NAMALWA (cell line): ENCODE measurements around the gene YARS2.
A peak's percentile ranks its signal among the peaks of the same experiment; 100 is the strongest.
"Not testable (repeated sequence)": the region's sequence is repeated elsewhere in the genome, so short reads cannot be mapped to it uniquely, and the experiment has no call there.

ENCODE experiments used
- DNase-seq: peaks from one replicate; pipeline ENCODE4 v3.0.0-alpha.2; 2015; ENCODE audit warnings: low spot score

The YARS2 gene

DNA sequence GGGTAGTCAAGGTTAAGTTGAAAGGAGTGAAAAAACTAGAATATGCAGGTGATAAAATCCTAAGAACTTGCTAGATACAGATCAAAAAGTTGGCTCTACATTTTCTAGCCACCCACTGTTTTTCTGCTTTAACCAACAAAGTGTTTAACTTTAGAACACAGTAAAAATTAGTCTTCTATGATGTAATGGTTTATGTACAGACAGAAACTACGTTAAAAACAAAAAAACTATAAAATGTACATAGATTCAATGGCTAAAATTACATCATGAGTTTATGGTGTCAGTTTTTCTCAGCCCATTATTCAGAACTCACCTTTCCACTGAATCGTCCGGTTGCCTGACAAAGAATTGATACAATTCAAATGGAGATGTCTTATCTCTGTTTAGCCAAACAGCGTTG lies 2.1 kb downstream of the YARS2 start:
- no peak for DNase-seq

DNA sequence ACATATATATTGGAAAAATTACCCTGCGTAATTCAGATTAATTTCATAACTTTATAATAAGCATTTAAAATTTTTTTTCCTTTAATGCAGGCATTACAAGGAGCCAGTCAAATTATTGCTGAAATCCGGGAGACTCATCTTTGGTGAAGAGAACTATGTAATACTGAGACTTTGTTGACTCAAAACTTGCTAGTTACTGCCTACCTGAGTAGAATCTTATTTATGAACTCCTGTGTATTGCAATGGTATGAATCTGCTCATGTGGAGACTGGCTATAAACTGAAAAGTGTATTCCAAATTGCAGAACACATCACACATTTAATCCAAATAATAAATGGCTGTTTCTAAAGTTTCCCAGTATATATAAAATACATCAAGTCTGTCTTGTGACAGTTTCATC lies 12.4 kb downstream of the YARS2 start:
- no peak for DNase-seq

DNA sequence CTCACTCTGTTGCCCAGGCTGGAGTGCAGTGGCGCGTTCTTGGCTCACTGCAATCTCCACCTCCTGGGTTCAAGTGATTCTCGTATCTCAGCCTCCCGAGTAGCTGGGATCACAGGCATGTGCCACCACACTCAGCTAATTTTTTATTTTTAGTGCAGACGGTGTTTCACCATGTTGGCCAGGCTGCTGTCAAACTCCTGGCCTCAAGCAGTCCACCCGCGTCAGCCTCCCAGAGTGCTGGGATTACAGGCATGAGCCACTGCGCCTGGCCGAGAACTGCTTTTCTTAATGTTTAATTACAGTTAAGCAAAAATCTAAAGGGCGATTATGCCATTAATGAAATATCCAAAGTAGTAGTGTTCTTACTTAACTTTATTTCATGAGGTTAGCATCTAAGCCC lies 13.6 kb downstream of the YARS2 start:
- DNase-seq = no peak

- no peak for DNase-seq
These were observed 16.4 kb downstream of the YARS2 start for GRCh38 chr12:32739279-32739678.

- DNase-seq = no peak
These were observed 18.0 kb downstream of the YARS2 start for GRCh38 chr12:32737715-32738114.

GRCh38 chr12:32736445-32736844 lies 19.3 kb downstream of the YARS2 start:
- DNase-seq = no peak

DNA sequence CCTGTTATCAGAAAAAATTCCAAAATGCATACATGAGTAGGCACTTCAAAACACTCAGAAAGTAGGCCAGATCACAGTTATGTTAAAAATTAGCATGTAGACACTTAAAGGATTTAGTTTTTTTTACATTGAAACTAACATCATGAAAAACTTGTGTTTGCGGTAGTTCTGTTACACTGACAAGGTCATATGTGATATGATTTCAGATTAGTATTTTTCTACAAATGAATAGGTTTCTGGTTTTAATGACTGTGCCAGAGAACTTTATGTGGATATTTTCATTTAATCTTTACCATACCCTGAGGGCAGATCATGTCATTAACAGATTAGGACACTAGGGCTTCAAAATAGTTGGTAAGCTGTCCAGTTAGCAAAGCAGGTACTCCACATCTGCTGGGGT lies 20.7 kb downstream of the YARS2 start:
- peak; percentile 19 for DNase-seq

- peak; percentile 14 for DNase-seq
These were observed 28.5 kb downstream of the YARS2 start for GRCh38 chr12:32727237-32727636.

DNA sequence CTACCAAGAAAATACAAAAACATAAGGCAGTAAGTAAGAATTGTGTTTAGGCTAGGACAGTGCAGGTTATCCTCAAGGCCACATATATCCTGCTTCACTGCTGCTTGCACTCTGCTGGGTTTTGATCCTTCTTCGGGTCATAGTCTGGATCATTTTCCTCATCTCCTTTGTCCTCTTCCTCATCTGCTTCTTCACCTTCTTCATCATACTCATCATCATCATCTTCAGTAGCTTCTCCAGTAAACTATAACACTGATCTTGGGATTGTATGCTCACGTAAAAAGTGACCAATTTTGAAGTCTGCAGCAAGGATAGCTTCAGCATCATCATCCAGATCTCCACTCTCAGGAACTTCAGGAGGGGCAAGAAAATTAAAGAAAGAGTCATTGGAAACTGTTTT lies 29.4 kb downstream of the YARS2 start:
- DNase-seq = no peak

GRCh38 chr12:32725308-32725707 lies 30.4 kb downstream of the YARS2 start:
- DNase-seq = not testable (repeated sequence)

DNA sequence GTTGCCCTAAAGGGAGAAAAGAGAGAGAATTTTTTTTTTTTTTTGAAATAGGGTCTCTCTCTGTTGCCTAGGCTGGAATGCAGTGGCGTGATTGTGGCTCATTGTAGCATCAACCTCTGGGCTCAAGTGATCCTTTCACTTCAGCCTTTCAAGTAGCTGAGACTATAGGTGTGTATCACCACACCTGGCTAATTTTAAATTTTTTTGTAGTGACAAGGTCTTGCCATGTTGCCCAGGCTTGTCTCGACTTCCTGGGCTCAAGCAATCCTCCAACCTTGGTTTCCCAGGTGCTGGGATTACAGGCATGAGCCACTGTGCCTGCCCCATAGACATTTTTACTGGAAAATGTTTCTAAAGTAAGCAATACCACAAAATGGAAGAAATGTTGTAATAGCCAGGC lies 36.8 kb downstream of the YARS2 start:
- DNase-seq = no peak

DNA sequence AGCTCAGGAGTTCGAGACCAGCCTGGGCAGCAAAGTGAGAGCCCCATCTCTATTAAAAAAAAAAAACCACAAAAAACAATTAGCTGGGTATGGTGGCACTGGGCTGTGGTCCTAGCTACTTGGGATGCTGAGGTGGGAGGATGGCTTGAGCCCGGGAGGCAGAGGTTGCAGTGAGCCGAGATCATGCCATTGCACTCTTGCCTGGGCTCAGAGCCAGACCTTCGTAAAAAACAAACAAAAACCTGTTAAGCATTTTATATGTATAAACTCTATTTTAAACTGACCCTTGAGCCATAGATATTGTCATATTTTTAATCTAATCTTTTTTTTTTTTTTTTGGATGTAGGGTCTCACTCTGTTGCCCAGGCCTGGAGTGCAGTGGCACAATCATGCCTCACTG lies 40.9 kb downstream of the YARS2 start:
- no peak for DNase-seq

- no peak for DNase-seq
These were observed 46.8 kb downstream of the YARS2 start for GRCh38 chr12:32708926-32709325.

- no peak for DNase-seq
These were observed 49.2 kb downstream of the YARS2 start for GRCh38 chr12:32706335-32707024.

DNA sequence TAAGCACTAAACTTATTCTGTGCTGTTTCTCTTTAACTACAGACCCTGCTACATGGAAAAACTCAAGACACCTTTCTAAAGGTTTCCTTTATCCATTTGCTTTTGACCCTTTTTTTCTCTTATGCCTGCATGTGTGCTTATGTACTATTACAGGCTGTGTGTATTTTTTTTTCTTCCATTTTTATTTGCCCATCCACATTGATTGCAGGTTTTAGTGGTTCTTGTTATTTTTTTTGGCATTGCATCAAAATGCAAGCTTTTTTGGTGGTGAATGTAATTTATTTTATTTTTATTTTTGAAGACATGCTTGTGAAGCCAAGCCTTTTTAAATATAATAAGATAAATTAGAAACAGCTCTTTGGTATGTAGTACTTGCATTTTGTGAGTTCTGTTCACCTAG lies 49.9 kb downstream of the YARS2 start:
- no peak for DNase-seq

DNA sequence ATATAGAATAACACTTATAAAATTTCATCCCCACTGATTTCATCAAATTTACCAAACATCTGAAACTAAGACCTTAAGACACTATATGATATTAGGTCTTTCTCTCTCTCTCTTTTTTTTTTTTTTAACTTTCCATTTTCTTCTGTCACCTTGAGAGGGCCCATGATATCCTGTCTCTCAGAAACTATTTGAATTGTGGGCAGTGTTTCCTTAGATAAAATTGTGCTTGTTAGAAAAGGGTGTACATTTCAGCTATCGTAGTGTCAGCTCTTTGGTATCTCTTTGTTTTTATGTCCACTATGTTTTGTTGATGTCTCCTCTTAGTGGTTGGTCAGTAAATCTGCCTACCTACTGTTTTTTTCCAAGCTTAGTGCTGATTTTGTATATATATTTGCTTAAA lies 52.8 kb downstream of the YARS2 start:
- no peak for DNase-seq

DNA sequence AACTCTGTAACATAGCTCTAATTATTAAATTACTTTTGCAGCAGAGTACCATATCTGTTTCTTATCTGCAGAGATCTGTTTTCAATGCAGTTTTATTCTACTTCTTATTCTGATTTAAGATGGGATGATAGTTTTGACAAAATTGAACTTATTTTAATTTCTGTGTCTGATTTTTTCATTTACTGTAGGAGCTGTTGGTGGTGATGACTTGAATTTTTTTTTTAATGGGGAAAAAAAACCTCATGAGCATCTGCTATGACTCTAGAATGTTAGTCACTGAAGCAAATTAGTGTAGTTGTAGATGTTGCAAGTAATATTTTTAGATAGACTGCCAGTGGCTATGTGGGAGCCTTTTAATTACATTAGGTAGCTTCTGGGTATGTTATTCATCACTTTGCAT lies 53.2 kb downstream of the YARS2 start:
- no peak for DNase-seq

- DNase-seq = not testable (repeated sequence)
These were observed 56.3 kb downstream of the YARS2 start for GRCh38 chr12:32699437-32699836.

GRCh38 chr12:32698285-32698684 lies 57.4 kb downstream of the YARS2 start:
- DNase-seq = no peak

- DNase-seq = no peak
These were observed 58.3 kb downstream of the YARS2 start for GRCh38 chr12:32697445-32697844.
